Measurements from ENCODE around the gene DENND5A. TPM values are rescaled to one million over a fixed set of nuclear protein-coding genes. Genes with fewer than 3 reads are reported as not detected.

DENND5A gene
- total RNA-seq, 2 experiments from 2014 or later: 40.6 to 44.3 TPM

GRCh38 chr11:9178716-9179115 lies 86.4 kb downstream of the DENND5A start:
- H3K36me3 Mint-ChIP-seq (ENCODE audit: low read depth): peaks cover 47% of the 10 kb centered on the region
- no peak overlapping the region for H3K27ac Mint-ChIP-seq
- H3K4me1 Mint-ChIP-seq (ENCODE audit: low read depth): peaks cover 11% of the 10 kb centered on the region
- CTCF ChIA-PET: no interaction called here
- H3K27me3 Mint-ChIP-seq: no peaks in the 10 kb centered on the region
- POLR2A ChIA-PET: no interaction called here
- no peak overlapping the region for H3K4me3 Mint-ChIP-seq
- no peak for TF ChIP-seq CTCF (IDR thresholded peaks at IDR 0.05)
- intact Hi-C loops (cut with micrococcal nuclease): loop anchor here (10.0 kb wide), 1 partner anchor 86 kb away; the partner anchor contains the start of gene DENND5A
- no peak for ATAC-seq
- H3K9me3 Mint-ChIP-seq: no peaks in the 10 kb centered on the region
- no peak for DNase-seq

GRCh38 chr11:9177438-9178091 lies 87.6 kb downstream of the DENND5A start:
- Mint-ChIP-seq H3K27me3 (no peaks in the 10 kb centered on the region), H3K9me3 (no peaks in the 10 kb centered on the region), H3K27ac (no peak overlapping the region), H3K36me3 (ENCODE audit: low read depth) (peaks cover 51% of the 10 kb centered on the region), H3K4me1 (ENCODE audit: low read depth) (peaks cover 11% of the 10 kb centered on the region), H3K4me3 (no peak overlapping the region)
- intact Hi-C loops (cut with micrococcal nuclease): loop anchor here (10.0 kb wide), 1 partner anchor 87 kb away; the partner anchor contains the start of gene DENND5A
- no peak for ATAC-seq
- no peak for TF ChIP-seq CTCF (IDR thresholded peaks at IDR 0.05)
- no peak for DNase-seq
- CTCF ChIA-PET: interaction anchor here (0.6 to 1.3 kb wide), 3 partner anchors 10 to 71 kb away, joined by 3 to 4 read pairs (median 3); no protein-coding TSS in a partner anchor
- POLR2A ChIA-PET: no interaction called here

GRCh38 chr11:9176550-9176949 lies 88.6 kb downstream of the DENND5A start:
- CTCF ChIA-PET: interaction anchor here (0.6 to 1.3 kb wide), 4 partner anchors 11 to 82 kb away, joined by 3 to 6 read pairs (median 4); no protein-coding TSS in a partner anchor
- intact Hi-C loops (cut with micrococcal nuclease): loop anchor here (10.0 kb wide), 1 partner anchor 88 kb away; the partner anchor contains the start of gene DENND5A
- POLR2A ChIA-PET: interaction anchor here (1.2 kb wide), 1 partner anchor 32 kb away, joined by 4 read pairs; no protein-coding TSS in a partner anchor

GRCh38 chr11:9176136-9176535 lies 89.0 kb downstream of the DENND5A start:
- no peak for TF ChIP-seq CTCF (IDR thresholded peaks at IDR 0.05)
- peaks cover 11% of the 10 kb centered on the region for H3K4me1 Mint-ChIP-seq (ENCODE audit: low read depth)
- ATAC-seq (no peak), DNase-seq (no peak)
- intact Hi-C loops (cut with micrococcal nuclease): loop anchor here (10.0 kb wide), 1 partner anchor 89 kb away; the partner anchor contains the start of gene DENND5A
- H3K27ac Mint-ChIP-seq: no peak overlapping the region
- ChIA-PET POLR2A (interaction anchor here (1.2 kb wide), 1 partner anchor 33 kb away, joined by 4 read pairs; no protein-coding TSS in a partner anchor), CTCF (interaction anchor here (0.8 to 1.3 kb wide), 3 partner anchors 12 to 81 kb away, joined by 3 to 6 read pairs (median 4); no protein-coding TSS in a partner anchor)
- no peak overlapping the region for H3K4me3 Mint-ChIP-seq
- peaks cover 61% of the 10 kb centered on the region for H3K36me3 Mint-ChIP-seq (ENCODE audit: low read depth)
- no peaks in the 10 kb centered on the region for H3K9me3 Mint-ChIP-seq
- no peaks in the 10 kb centered on the region for H3K27me3 Mint-ChIP-seq

More at GRCh38 chr11:9176550-9176949, 88.6 kb downstream of the DENND5A start:
- peaks cover 11% of the 10 kb centered on the region for H3K4me1 Mint-ChIP-seq (ENCODE audit: low read depth)
- no peak for TF ChIP-seq CTCF (IDR thresholded peaks at IDR 0.05)
- no peaks in the 10 kb centered on the region for H3K9me3 Mint-ChIP-seq
- ATAC-seq: peak; percentile 61
- H3K4me3 Mint-ChIP-seq: no peak overlapping the region
- no peaks in the 10 kb centered on the region for H3K27me3 Mint-ChIP-seq
- H3K27ac Mint-ChIP-seq: no peak overlapping the region
- DNase-seq: no peak
- peaks cover 60% of the 10 kb centered on the region for H3K36me3 Mint-ChIP-seq (ENCODE audit: low read depth)

GRCh38 chr11:9172389-9172788 lies 92.8 kb downstream of the DENND5A start:
- H3K4me3 Mint-ChIP-seq: no peak overlapping the region

More at GRCh38 chr11:9172389-9172788, 92.8 kb downstream of the DENND5A start:
- ChIA-PET CTCF (interaction anchor here (0.6 to 1.6 kb wide), 2 partner anchors 35 to 68 kb away, joined by 3 read pairs; no protein-coding TSS in a partner anchor), POLR2A (interaction anchor here (0.7 to 1.8 kb wide), 2 partner anchors 78 to 288 kb away, joined by 3 to 4 read pairs; partner anchors contain the start of gene ZNF143)
- no peak for TF ChIP-seq CTCF (IDR thresholded peaks at IDR 0.05)
- intact Hi-C loops (cut with micrococcal nuclease): loop anchor here (10.0 kb wide), 1 partner anchor 92 kb away; the partner anchor contains the start of gene DENND5A
- peaks cover 48% of the 10 kb centered on the region for H3K36me3 Mint-ChIP-seq (ENCODE audit: low read depth)
- ATAC-seq (no peak), DNase-seq (no peak)
- H3K27me3 Mint-ChIP-seq: no peaks in the 10 kb centered on the region
- H3K4me1 Mint-ChIP-seq (ENCODE audit: low read depth): peaks cover 20% of the 10 kb centered on the region
- no peak overlapping the region for H3K27ac Mint-ChIP-seq
- no peaks in the 10 kb centered on the region for H3K9me3 Mint-ChIP-seq

Measured in activated CD8-positive, alpha-beta T cell treated with anti-CD3 and anti-CD28 coated beads for 36 hours (primary cell).